ENCODE data around the gene PODXL2.
"Not testable (repeated sequence)": the region's sequence is repeated elsewhere in the genome, so short reads cannot be mapped to it uniquely, and the experiment has no call there.

Gene PODXL2

GRCh38 chr3:127652246-127652995 is 23.4 kb downstream of the PODXL2 start:
- Histone ChIP-seq H2BK15ac (replicated peaks; ENCODE audit: low read depth) (no peak overlapping the region), H3K9ac (ENCODE audit: low read length) (no peak overlapping the region), H3K4me1 (ENCODE audit: control insufficient read depth, low read depth, low read length) (no peaks in the 10 kb centered on the region), H4K5ac (ENCODE audit: low read length) (no peak overlapping the region), H3K27me3 (ENCODE audit: insufficient read depth, low read length, poor library complexity) (no peaks in the 10 kb centered on the region), H3K4me3 (ENCODE audit: low read length) (no peak overlapping the region), H3K36me3 (ENCODE audit: control insufficient read depth, insufficient read depth, low read length) (no peaks in the 10 kb centered on the region), H3K4ac (ENCODE audit: low read depth, low read length) (no peak overlapping the region), H3K27ac (ENCODE audit: low read depth, low read length) (no peak overlapping the region), H3K79me1 (ENCODE audit: low read length) (no peaks in the 10 kb centered on the region), H2AK5ac (ENCODE audit: low read length) (no peak overlapping the region), H3K4me2 (ENCODE audit: low read length) (no peak overlapping the region), H3K79me2 (ENCODE audit: control insufficient read depth, insufficient read depth, low read length) (no peaks in the 10 kb centered on the region), H3K56ac (ENCODE audit: low read length) (no peak overlapping the region), H3K18ac (ENCODE audit: low read length) (no peak overlapping the region), H4K8ac (ENCODE audit: low read depth, low read length) (no peak overlapping the region), H3K23ac (ENCODE audit: low read length) (no peak overlapping the region), H2BK5ac (ENCODE audit: low read length) (no peak overlapping the region), H2BK120ac (ENCODE audit: low read depth, low read length) (no peak overlapping the region)
- no CpG with 5 or more reads among the region's 13 CpGs for WGBS (ENCODE audit: extremely low coverage, insufficient coverage, low lambda C conversion rate)
- peak; percentile 84 for DNase-seq

- Histone ChIP-seq H2BK120ac (ENCODE audit: low read depth, low read length) (no peak overlapping the region), H3K36me3 (ENCODE audit: control insufficient read depth, insufficient read depth, low read length) (no peaks in the 10 kb centered on the region), H4K8ac (ENCODE audit: low read depth, low read length) (no peak overlapping the region), H3K79me2 (ENCODE audit: control insufficient read depth, insufficient read depth, low read length) (no peaks in the 10 kb centered on the region), H3K4ac (ENCODE audit: low read depth, low read length) (no peak overlapping the region), H3K4me3 (ENCODE audit: low read length) (no peak overlapping the region), H2AK5ac (ENCODE audit: low read length) (no peak overlapping the region), H3K79me1 (ENCODE audit: low read length) (no peaks in the 10 kb centered on the region), H3K27me3 (ENCODE audit: insufficient read depth, low read length, poor library complexity) (no peaks in the 10 kb centered on the region), H3K4me1 (ENCODE audit: control insufficient read depth, low read depth, low read length) (no peaks in the 10 kb centered on the region), H2BK15ac (replicated peaks; ENCODE audit: low read depth) (no peak overlapping the region), H3K18ac (ENCODE audit: low read length) (no peak overlapping the region), H3K23ac (ENCODE audit: low read length) (no peak overlapping the region), H3K9ac (ENCODE audit: low read length) (no peak overlapping the region), H3K27ac (ENCODE audit: low read depth, low read length) (no peak overlapping the region), H2BK5ac (ENCODE audit: low read length) (no peak overlapping the region), H4K5ac (ENCODE audit: low read length) (no peak overlapping the region), H3K56ac (ENCODE audit: low read length) (no peak overlapping the region), H3K4me2 (ENCODE audit: low read length) (no peak overlapping the region)
- no peak for DNase-seq
- no CpG with 5 or more reads among the region's 4 CpGs for WGBS (ENCODE audit: extremely low coverage, insufficient coverage, low lambda C conversion rate)
Measured at GRCh38 chr3:127654374-127654773, 25.4 kb downstream of the PODXL2 start.

GRCh38 chr3:127654993-127655392 is 26.0 kb downstream of the PODXL2 start:
- H3K4me3 ChIP-seq (ENCODE audit: low read length); H3K56ac ChIP-seq (ENCODE audit: low read length); H4K8ac ChIP-seq (ENCODE audit: low read depth, low read length); H3K9ac ChIP-seq (ENCODE audit: low read length); H3K27ac ChIP-seq (ENCODE audit: low read depth, low read length); H2BK15ac ChIP-seq (replicated peaks; ENCODE audit: low read depth); H4K5ac ChIP-seq (ENCODE audit: low read length); H3K4ac ChIP-seq (ENCODE audit: low read depth, low read length); H3K23ac ChIP-seq (ENCODE audit: low read length); H3K79me2 ChIP-seq (ENCODE audit: control insufficient read depth, insufficient read depth, low read length); H3K36me3 ChIP-seq (ENCODE audit: control insufficient read depth, insufficient read depth, low read length); H3K79me1 ChIP-seq (ENCODE audit: low read length); H2BK120ac ChIP-seq (ENCODE audit: low read depth, low read length); H3K18ac ChIP-seq (ENCODE audit: low read length); H3K27me3 ChIP-seq (ENCODE audit: insufficient read depth, low read length, poor library complexity); H3K4me2 ChIP-seq (ENCODE audit: low read length); H2BK5ac ChIP-seq (ENCODE audit: low read length); H3K4me1 ChIP-seq (ENCODE audit: control insufficient read depth, low read depth, low read length); H2AK5ac ChIP-seq (ENCODE audit: low read length); DNase-seq: not testable (repeated sequence)
- WGBS (ENCODE audit: extremely low coverage, insufficient coverage, low lambda C conversion rate), result no CpG with 5 or more reads among the region's 6 CpGs

DNA sequence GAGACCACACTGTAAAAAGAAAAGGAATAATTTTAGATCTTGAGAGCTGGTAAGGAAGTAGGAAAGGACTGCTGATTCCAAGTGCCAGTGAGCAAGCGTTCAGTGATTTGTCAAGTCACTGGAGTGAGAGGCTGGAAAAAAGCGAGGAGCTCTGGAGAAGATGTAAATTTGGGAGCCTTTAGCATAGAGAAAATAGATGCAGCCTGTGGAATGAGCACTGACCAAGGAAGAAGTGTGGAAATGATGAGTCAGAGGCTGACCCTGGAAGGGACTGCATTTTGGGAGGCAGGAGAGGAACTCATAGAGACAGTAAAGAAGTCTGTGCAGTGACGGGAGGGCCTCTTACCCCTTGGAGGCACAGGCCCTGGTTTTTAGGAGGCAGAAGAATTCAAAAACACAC is 26.7 kb downstream of the PODXL2 start:
- Histone ChIP-seq H3K9ac (ENCODE audit: low read length) (no peak overlapping the region), H3K79me1 (ENCODE audit: low read length) (no peaks in the 10 kb centered on the region), H3K4me1 (ENCODE audit: control insufficient read depth, low read depth, low read length) (no peaks in the 10 kb centered on the region), H4K8ac (ENCODE audit: low read depth, low read length) (no peak overlapping the region), H3K4me3 (ENCODE audit: low read length) (no peak overlapping the region), H3K23ac (ENCODE audit: low read length) (no peak overlapping the region), H2AK5ac (ENCODE audit: low read length) (no peak overlapping the region), H2BK5ac (ENCODE audit: low read length) (no peak overlapping the region), H3K4me2 (ENCODE audit: low read length) (no peak overlapping the region), H3K36me3 (ENCODE audit: control insufficient read depth, insufficient read depth, low read length) (no peaks in the 10 kb centered on the region), H2BK120ac (ENCODE audit: low read depth, low read length) (no peak overlapping the region), H3K4ac (ENCODE audit: low read depth, low read length) (no peak overlapping the region), H3K27ac (ENCODE audit: low read depth, low read length) (no peak overlapping the region), H3K56ac (ENCODE audit: low read length) (peak overlapping the region; percentile 34), H3K27me3 (ENCODE audit: insufficient read depth, low read length, poor library complexity) (no peaks in the 10 kb centered on the region), H3K18ac (ENCODE audit: low read length) (no peak overlapping the region), H4K5ac (ENCODE audit: low read length) (no peak overlapping the region), H3K79me2 (ENCODE audit: control insufficient read depth, insufficient read depth, low read length) (no peaks in the 10 kb centered on the region), H2BK15ac (replicated peaks; ENCODE audit: low read depth) (no peak overlapping the region)
- no CpG with 5 or more reads among the region's 3 CpGs for WGBS (ENCODE audit: extremely low coverage, insufficient coverage, low lambda C conversion rate)
- peak; percentile 77 for DNase-seq

DNA sequence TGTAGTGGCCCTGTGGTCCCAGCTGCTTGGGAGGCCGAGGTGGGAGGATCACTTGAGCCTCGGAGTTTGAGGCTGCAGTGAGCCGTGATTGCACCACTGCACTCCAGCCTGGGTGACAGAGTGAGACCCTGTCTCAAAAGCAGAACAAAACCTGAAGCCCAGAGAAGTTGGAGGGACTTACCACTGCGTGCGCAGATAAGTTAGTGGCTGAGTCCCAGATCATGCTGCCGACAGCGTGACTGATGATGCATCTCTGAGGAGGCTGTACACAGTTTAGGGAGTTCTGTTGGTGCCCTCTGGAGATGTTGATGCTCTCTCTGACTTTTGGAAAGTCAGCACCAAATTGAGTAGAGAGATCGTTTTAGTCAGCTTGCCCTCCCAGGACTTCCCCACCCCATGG is 27.9 kb downstream of the PODXL2 start:
- H3K27me3 ChIP-seq (ENCODE audit: insufficient read depth, low read length, poor library complexity), result no peaks in the 10 kb centered on the region
- no peak overlapping the region for H3K4ac ChIP-seq (ENCODE audit: low read depth, low read length)
- no peak for DNase-seq
- H2BK120ac ChIP-seq (ENCODE audit: low read depth, low read length), result no peak overlapping the region
- no peaks in the 10 kb centered on the region for H3K79me2 ChIP-seq (ENCODE audit: control insufficient read depth, insufficient read depth, low read length)
- H3K27ac ChIP-seq (ENCODE audit: low read depth, low read length), result no peak overlapping the region
- H3K9ac ChIP-seq (ENCODE audit: low read length), result no peak overlapping the region
- H3K4me2 ChIP-seq (ENCODE audit: low read length), result no peak overlapping the region
- no peak overlapping the region for H4K8ac ChIP-seq (ENCODE audit: low read depth, low read length)
- H2BK5ac ChIP-seq (ENCODE audit: low read length), result no peak overlapping the region
- no peaks in the 10 kb centered on the region for H3K36me3 ChIP-seq (ENCODE audit: control insufficient read depth, insufficient read depth, low read length)
- no peak overlapping the region for H3K4me3 ChIP-seq (ENCODE audit: low read length)
- H4K5ac ChIP-seq (ENCODE audit: low read length), result no peak overlapping the region
- no peaks in the 10 kb centered on the region for H3K4me1 ChIP-seq (ENCODE audit: control insufficient read depth, low read depth, low read length)
- no peak overlapping the region for H3K18ac ChIP-seq (ENCODE audit: low read length)
- H3K79me1 ChIP-seq (ENCODE audit: low read length), result no peaks in the 10 kb centered on the region
- H2BK15ac ChIP-seq (replicated peaks; ENCODE audit: low read depth), result no peak overlapping the region
- WGBS (ENCODE audit: extremely low coverage, insufficient coverage, low lambda C conversion rate), result no CpG with 5 or more reads among the region's 8 CpGs
- H3K56ac ChIP-seq (ENCODE audit: low read length), result no peak overlapping the region
- no peak overlapping the region for H3K23ac ChIP-seq (ENCODE audit: low read length)
- no peak overlapping the region for H2AK5ac ChIP-seq (ENCODE audit: low read length)

DNA sequence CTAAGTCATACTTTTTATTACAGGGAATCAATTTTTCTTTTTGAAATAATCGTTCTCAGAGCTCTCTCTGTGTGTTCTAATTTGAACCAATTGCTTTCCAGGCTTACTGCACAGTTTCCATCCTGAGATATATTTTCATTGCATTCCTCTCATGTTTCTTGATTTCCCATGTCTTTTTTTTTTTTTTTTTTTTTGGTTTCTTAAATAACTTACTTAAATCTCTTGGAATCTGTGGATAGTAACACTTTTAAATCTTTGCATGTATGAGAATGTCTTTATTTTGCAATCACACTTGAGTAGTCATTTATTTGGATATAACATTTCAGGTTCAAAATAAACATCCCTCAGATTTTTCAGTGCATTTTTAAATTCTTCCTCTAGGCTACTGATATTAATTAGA is 29.2 kb downstream of the PODXL2 start:
- Histone ChIP-seq H3K27me3 (ENCODE audit: insufficient read depth, low read length, poor library complexity) (no peaks in the 10 kb centered on the region), H3K23ac (ENCODE audit: low read length) (no peak overlapping the region), H3K56ac (ENCODE audit: low read length) (no peak overlapping the region), H3K18ac (ENCODE audit: low read length) (no peak overlapping the region), H2AK5ac (ENCODE audit: low read length) (no peak overlapping the region), H3K79me1 (ENCODE audit: low read length) (no peaks in the 10 kb centered on the region), H3K4me3 (ENCODE audit: low read length) (no peak overlapping the region), H3K36me3 (ENCODE audit: control insufficient read depth, insufficient read depth, low read length) (no peaks in the 10 kb centered on the region), H2BK5ac (ENCODE audit: low read length) (no peak overlapping the region), H3K79me2 (ENCODE audit: control insufficient read depth, insufficient read depth, low read length) (no peaks in the 10 kb centered on the region), H3K9ac (ENCODE audit: low read length) (no peak overlapping the region), H4K5ac (ENCODE audit: low read length) (no peak overlapping the region), H3K4me1 (ENCODE audit: control insufficient read depth, low read depth, low read length) (no peaks in the 10 kb centered on the region), H3K27ac (ENCODE audit: low read depth, low read length) (no peak overlapping the region), H4K8ac (ENCODE audit: low read depth, low read length) (no peak overlapping the region), H3K4me2 (ENCODE audit: low read length) (no peak overlapping the region), H2BK15ac (replicated peaks; ENCODE audit: low read depth) (no peak overlapping the region), H2BK120ac (ENCODE audit: low read depth, low read length) (no peak overlapping the region), H3K4ac (ENCODE audit: low read depth, low read length) (no peak overlapping the region)
- no CpG with 5 or more reads among the region's 1 CpG for WGBS (ENCODE audit: extremely low coverage, insufficient coverage, low lambda C conversion rate)
- no peak for DNase-seq

All from mesendoderm (in vitro differentiated cells).